22Rv1 (cell line): ENCODE results near the gene MUC22.

Experiments
- H3K27ac ChIP-seq: fragments of 450-650 bp; 2 replicates; pipeline ENCODE4 v1.5.1; 2017
- ZFX ChIP-seq: fragments of 450-650 bp; IDR thresholded peaks from 2 replicates; pipeline ENCODE4 v1.6.1; 2017; ENCODE audit warnings: antibody characterized with exemption, borderline replicate concordance
- TF ChIP-seq, protein P1 (sequence below): fragments of 450-650 bp; IDR thresholded peaks from 2 replicates; pipeline ENCODE4 v1.5.1; 2017; ENCODE audit warnings: mild to moderate bottlenecking

MUC22 gene

DNA sequence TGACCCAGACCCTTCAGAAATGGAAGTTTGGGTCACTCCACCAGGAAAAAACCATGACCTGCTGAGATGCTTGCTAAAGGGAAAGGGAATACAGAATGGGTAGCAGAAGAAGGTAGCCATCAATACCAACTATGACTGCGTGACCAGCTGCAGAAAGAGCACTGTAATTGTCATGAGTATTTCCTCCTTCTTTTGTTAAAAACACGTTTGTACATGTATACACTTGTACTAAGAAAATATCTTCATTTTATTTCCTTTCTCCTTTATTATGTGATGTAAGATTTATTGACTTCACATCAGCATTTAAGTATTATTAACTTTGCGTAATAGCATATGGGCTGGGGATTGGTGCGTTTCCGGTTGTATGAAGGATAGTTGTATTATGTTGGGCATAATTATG lies 39.3 kb upstream of the MUC22 start:
- TF ChIP-seq, protein P1, sequence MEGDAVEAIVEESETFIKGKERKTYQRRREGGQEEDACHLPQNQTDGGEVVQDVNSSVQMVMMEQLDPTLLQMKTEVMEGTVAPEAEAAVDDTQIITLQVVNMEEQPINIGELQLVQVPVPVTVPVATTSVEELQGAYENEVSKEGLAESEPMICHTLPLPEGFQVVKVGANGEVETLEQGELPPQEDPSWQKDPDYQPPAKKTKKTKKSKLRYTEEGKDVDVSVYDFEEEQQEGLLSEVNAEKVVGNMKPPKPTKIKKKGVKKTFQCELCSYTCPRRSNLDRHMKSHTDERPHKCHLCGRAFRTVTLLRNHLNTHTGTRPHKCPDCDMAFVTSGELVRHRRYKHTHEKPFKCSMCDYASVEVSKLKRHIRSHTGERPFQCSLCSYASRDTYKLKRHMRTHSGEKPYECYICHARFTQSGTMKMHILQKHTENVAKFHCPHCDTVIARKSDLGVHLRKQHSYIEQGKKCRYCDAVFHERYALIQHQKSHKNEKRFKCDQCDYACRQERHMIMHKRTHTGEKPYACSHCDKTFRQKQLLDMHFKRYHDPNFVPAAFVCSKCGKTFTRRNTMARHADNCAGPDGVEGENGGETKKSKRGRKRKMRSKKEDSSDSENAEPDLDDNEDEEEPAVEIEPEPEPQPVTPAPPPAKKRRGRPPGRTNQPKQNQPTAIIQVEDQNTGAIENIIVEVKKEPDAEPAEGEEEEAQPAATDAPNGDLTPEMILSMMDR = no peak
- TF ChIP-seq ZFX = no peak
- H3K27ac ChIP-seq = no peak overlapping the region

- H3K27ac ChIP-seq = no peak overlapping the region
- TF ChIP-seq, protein P1 = no peak
- TF ChIP-seq ZFX = no peak
Observed at GRCh38 chr6:30972816-30973215, 37.5 kb upstream of the MUC22 start.

DNA sequence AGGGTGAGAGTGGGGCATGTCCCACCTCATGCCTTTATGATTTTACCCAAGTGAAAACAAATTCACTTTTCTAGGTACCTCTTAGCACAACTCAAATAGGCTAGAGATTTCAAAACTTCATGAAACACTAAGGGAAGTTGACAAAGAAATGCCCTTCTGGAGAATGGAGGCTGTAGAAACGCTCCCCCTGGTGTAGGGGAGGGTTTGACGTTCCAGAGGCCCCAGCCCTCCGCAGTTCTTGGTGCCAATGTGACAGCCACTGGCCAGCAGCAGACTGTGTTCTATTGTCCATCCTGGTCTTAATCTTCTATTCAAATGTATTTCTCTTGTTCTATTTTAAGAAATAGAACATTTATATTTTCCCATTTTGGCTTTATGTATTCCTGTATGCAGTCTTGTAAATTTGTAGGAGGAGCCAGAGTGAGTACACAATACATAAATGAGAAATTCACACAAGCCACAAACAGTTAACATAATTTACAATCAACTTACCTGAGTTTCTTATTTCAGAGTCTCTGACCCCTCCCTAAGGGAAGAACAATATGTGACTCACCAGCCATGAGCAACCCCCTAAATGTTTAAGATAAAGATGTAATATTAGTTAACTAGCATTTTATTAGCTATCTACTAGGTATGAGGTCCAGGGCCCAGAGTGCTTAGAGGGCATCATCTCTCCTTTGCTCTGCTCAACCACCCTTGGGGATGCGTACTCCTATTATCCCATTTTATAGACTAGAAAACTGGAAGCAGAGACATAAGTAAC lies 35.6 kb upstream of the MUC22 start:
- H3K27ac ChIP-seq = no peak overlapping the region
- no peak for TF ChIP-seq ZFX
- TF ChIP-seq, protein P1 = no peak

GRCh38 chr6:30979141-30979540 lies 31.1 kb upstream of the MUC22 start:
- no peak overlapping the region for H3K27ac ChIP-seq
- TF ChIP-seq, protein P1 = no peak
- TF ChIP-seq ZFX = no peak

GRCh38 chr6:30979690-30980089 lies 30.6 kb upstream of the MUC22 start:
- H3K27ac ChIP-seq = no peak overlapping the region
- TF ChIP-seq, protein P1 = no peak
- no peak for TF ChIP-seq ZFX

- peak overlapping the region; percentile 63 for H3K27ac ChIP-seq
- TF ChIP-seq, protein P1 = peak; percentile 59
- TF ChIP-seq ZFX = no peak
Observed at GRCh38 chr6:30981942-30982772, 28.1 kb upstream of the MUC22 start.

GRCh38 chr6:30983439-30983838 lies 26.8 kb upstream of the MUC22 start, which contains the start of gene MUC21:
Gene MUC21 (plus strand): TSS chr6:30983718. CDS start chr6:30983959, 241 bp downstream.
- no peak for TF ChIP-seq ZFX
- TF ChIP-seq, protein P1 = no peak
- H3K27ac ChIP-seq = peak within 1 kb of the TSS; percentile 63
